Femur (tissue), 1 donor: ENCODE data around the gene UVRAG.
A peak's percentile ranks its signal among the peaks of the same experiment; 100 is the strongest.

Experiments used
- DNase-seq: peaks from one replicate; pipeline ENCODE4 v3.0.0-alpha.2; 2017

Gene UVRAG

GRCh38 chr11:76131142-76131541 is 316.1 kb downstream of the UVRAG start:
- no peak for DNase-seq

DNA sequence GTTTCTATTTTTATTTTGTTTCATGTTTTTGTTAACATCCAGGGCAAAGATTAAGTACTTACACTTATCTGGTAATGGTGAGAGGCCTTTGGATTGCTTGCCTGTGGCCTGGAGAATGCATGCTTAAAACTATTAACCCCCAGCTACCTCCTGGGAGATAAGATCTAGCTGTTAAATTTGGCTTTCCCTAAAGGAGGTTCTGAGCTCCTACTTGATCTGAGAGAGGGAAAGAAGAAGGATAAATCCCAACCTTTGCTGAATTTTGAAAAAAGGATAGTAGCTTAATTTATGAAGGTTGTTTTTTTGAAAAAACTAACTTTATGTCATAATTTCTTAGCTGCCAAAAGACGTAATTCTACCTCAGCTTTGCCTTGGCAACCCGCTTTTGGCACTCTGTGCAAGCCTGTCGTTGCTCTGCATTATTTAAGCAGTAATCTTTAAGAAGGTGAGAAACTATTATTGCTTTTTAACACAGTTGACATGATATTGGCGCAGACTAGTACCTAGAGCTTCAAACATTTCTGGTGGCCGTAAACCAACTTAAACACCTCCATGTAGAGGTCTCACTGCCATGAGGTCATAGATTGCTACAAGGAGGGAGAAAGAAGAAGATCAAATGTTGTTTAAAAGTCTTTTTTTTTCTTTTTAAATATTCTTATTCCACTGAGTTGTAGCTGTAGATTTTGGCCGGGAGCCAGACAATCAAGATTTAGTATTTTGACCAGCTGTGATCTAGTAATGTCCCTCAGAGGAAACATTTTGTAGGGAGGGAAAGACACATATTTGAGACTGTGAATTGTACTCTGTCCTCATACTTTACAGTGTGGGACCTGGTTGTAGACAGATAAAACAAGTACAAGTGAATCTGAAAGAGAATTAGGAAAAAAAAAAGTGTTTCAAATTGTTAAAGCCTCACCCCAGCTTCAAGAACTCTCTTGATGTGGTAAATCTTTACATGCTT is 316.9 kb downstream of the UVRAG start:
- DNase-seq: no peak

- DNase-seq: no peak
Measured at GRCh38 chr11:76134239-76134638, 319.2 kb downstream of the UVRAG start.

DNA sequence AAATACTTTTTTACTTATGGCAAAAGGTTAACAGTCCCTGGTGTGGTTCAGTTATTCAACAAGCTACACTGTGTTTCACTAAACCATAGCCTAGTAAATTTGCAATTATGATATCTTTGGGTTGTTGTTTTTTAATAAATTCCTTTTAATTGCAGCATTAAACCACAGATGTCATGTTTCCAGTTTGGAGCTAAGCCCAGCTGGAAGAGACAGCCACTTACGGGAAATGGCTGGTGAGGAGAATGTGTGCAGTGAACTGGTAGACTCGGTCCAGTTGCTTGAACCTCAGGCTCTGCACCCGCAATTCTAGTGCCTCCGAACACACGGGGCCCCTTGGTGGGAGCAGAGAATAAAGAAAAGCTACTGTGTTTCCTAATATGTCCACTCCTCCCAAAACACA is 320.5 kb downstream of the UVRAG start:
- DNase-seq: no peak

DNA sequence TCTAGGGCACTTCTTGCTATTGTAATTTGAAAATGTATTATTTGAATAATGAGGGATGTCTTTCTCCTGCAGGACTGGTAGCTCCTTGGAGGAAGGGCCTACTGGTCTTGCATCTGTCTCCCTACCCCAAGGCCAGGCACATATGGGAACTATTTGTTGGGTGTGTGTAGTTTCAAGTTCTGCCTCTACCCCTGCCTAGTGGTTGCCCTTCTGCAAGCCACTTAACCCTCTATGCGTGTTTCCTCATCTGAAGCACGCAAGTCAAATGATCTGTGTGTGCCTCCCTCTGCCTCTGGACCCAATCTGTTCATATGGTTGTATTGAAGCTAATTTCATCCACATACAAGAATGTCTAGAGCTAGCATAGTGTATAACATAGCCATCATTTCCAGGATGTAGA is 324.3 kb downstream of the UVRAG start:
- DNase-seq: no peak

DNA sequence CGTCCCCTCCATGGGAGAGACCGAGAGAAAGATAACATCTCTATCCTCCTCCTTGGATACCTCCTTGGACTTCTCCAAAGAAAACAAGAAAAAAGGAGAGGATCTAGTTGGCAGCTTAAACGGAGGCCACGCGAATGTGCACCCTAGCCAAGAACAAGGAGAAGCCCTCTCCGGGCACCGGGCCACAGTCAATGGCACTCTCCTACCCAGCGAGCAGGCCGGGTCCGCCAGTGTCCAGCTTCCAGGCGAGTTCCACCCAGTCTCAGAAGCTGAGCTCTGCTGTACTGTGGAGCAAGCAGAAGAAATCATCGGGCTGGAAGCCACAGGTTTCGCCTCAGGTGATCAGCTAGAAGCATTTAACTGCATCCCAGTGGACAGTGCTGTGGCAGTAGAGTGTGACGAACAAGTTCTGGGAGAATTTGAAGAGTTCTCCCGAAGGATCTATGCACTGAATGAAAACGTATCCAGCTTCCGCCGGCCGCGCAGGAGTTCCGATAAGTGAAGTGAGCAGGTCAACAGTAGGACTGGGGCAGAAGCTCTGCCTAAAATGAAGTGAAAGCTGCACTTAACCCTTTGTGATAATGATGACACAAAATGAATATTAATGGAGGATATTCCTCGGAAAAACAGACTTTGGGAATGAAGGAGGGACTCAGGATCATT is 326.0 kb downstream of the UVRAG start:
- DNase-seq: no peak

- no peak for DNase-seq
Measured at GRCh38 chr11:76141901-76142588, 327.0 kb downstream of the UVRAG start.

- DNase-seq: no peak
Measured at GRCh38 chr11:76143274-76143673, 328.3 kb downstream of the UVRAG start.

GRCh38 chr11:76147106-76147740 is 332.2 kb downstream of the UVRAG start:
- no peak for DNase-seq

- DNase-seq: no peak
Measured at GRCh38 chr11:76148231-76148630, 333.2 kb downstream of the UVRAG start.

DNA sequence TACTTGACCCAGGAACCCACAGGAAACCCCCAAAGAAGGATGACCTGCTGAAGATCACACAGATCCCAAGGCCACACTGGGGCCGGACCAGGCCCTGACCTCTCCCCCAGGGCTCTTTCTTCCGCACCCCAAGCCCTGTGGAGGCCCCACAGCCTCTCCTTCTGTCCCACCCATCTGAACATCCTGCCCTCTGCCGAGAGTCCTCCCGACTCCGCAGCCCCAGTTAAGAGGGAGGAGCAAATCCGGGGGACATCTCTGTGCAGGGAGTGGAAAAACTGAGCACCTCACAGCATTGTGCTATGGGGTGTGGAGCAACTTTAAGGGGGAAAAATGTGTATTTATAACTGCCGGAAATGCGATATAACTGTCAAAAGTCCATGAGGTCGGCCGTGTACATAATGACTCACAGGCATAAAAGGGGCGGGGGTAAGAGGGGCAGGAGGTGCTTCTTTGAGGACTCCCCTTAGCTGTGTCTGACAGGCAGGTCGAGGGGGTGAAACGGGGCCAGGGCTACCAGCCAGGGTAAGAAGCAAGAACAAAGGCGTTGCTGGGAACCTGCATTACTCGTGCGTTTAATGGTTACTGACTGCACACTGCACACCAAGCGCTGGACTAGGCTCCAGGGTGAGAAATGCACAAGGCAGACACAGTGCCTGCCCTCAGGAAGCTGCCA is 334.1 kb downstream of the UVRAG start:
- no peak for DNase-seq

DNA sequence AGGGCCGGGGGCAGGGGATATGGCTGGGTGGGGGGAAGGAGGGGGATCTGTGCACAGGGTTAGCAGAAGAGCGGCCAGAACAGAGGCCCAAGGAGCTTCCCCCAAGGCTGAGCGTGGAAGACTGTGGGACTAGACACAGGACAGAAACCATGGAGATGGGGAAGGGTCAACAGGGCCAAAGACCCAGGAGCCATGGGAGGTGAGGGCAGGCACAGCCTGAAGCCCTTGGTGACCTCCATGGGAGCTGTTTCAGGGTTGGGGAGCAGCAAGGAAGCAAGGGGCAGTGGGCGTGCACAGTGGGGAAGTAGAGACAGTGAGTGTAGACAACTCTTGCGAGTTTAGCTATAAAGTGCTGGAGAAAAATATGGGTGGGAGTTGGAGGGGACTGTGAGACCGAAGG is 334.7 kb downstream of the UVRAG start:
- no peak for DNase-seq

- no peak for DNase-seq
Measured at GRCh38 chr11:76150141-76150540, 335.1 kb downstream of the UVRAG start.

- DNase-seq: no peak
Measured at GRCh38 chr11:76151556-76152085, 336.6 kb downstream of the UVRAG start.

DNA sequence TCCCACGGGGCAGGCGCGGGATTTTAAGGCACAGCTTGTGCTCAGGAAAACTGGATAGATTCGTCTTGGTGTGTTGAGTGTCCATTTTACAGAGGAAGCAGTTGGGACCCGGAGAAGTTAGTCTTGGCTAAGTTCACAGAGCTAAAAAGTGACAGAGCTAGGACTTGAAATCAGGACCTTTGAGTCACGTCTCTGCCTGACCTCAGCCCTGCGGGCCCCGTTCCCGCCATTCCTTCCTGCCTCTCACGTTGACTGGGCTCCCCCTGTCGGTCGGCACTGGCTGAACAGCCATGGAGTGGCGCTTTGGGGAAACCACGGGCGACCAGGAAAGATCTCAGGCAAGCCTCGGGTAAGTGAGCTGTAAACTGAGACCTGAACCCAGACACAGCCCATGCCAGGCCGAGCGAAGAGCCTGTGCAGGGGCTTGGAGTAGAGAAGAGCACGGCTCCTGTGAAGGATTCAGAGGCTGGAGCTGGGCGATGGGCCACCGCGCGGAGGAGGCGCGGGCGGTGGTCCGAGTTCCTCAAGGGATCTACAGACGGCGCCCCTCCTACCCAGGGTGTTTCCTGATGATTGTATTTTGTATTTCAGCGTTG is 337.2 kb downstream of the UVRAG start:
- DNase-seq: peak; percentile 87

GRCh38 chr11:76152741-76153570 is 337.9 kb downstream of the UVRAG start:
- DNase-seq: no peak

DNA sequence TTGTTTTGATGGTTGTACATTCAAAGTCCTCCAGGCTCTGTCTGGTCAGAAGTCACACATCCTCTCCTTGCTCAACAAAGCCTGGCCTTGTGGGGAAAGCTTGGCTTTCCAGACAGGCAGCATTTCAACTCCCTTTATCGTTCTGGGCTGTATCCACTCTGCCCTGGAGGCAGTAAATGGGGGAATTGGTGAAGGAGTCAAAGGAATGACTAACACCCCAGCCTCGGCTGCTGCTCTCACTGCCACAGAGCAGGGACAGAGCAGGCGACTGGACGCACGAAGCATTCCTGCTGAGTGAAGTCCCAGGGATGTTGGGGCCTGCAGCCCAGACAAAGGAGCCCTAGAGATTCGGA is 338.5 kb downstream of the UVRAG start:
- DNase-seq: no peak

DNA sequence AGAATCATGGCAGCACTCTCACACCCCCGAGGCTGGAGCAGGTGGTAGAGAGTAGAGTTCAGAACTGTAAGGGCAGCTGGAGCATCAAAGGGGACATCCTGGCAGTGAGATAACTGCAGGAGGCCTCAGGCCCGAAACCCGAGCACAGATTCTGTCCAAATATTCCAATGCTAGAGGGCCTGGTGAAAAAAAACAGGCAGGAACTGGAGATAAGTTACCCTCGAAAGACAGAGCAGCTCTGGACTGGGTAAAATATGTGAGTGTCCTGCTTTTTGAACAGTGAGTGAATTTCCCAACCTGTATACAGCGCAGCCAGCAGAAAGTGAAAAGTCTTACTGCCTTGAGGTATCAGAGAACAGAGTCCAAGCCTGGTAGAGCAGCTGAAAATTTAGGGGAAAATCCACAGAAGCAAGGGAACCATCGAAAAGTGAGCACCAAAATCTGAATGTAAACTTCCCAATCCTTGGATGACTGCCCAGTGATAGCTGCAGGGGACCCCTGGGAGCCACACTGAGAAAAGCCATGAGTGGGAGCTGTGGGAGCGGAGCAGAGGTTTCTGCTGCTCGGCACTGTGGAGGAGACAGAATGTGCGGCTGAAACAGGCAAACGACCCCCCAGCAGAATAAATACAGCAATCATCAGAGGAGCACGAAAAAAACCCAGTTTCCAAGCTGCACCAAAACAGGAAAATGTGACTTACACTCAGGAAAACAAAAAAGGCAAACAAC is 340.7 kb downstream of the UVRAG start:
- no peak for DNase-seq

DNA sequence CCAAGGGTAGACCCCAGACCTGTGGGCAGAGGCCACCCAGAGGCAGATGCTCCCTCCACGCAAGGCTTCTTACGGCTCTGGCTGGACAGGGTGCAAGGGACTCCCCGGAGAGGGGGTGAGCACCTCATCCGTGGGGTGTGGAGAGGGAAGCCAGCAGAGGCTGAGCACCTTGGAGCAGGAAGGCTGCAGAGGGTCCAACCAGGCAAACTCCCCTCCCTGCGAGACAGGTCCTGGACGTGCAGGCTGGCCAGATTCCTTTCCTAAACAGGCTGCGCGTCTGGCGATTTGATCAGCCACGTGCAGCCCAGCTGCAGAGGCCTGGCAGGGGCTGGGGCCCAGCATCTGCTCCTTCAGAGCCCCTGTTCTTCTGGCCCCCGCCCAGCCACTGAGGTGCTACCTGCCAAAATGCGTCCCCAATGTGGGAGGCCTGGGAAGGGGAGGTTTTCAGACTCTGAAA is 342.0 kb downstream of the UVRAG start:
- peak; percentile 79 for DNase-seq

DNA sequence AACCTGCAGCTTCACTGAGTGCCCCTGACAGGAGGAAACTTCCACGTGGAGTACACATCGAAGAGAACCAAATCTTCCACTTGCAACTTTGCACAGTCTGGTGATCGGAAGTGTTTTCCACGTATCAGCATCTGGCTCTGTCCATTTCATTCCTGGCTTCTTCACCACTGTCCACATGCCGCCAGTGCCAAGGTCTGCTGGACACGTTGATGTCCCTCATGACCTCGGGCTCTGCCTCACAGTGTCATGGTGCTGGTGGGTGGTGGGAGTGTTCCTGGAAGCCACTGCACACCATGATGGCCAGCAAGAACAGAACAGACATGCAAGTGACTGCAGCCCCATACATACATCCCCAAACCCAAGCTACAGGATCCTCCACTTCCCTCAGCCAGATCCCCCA is 342.9 kb downstream of the UVRAG start:
- no peak for DNase-seq
